WERI-Rb-1 (cell line): ENCODE measurements around the gene ADISSP.

Experiments used
- DNase-seq: peaks from one replicate; pipeline ENCODE4 v3.0.0-alpha.2; 2020
- H3K27ac ChIP-seq: fragments of 250-450 bp; sonication (Bioruptor Pico); 2 replicates; pipeline ENCODE4 v1.5.1; 2020; ENCODE audit warnings: mild to moderate bottlenecking, moderate library complexity
- H3K27me3 ChIP-seq: fragments of 250-450 bp; sonication (Bioruptor Pico); 2 replicates; pipeline ENCODE4 v1.5.1; 2021; ENCODE audit warnings: mild to moderate bottlenecking, low read depth, moderate library complexity; ENCODE audit not compliant: insufficient read depth, severe bottlenecking
- H3K36me3 ChIP-seq: fragments of 250-450 bp; sonication (Bioruptor Pico); 2 replicates; pipeline ENCODE4 v1.5.1; 2020; ENCODE audit warnings: mild to moderate bottlenecking, moderate library complexity
- H3K4me3 ChIP-seq: 2 replicates; pipeline ENCODE4 v1.5.1; 2011; ENCODE audit warnings: low read depth, mild to moderate bottlenecking, control low read depth, low read length
- H3K9me3 ChIP-seq: fragments of 250-450 bp; sonication (Bioruptor Pico); 2 replicates; pipeline ENCODE4 v1.5.1; 2021; ENCODE audit warnings: mild to moderate bottlenecking, moderate library complexity; ENCODE audit not compliant: severe bottlenecking
- CTCF ChIP-seq: IDR thresholded peaks from 2 replicates; pipeline ENCODE4 v1.5.1; 2011; ENCODE audit warnings: low read depth, mild to moderate bottlenecking, control low read depth, inconsistent platforms, low read length

ADISSP gene

GRCh38 chr20:3728876-3729275, 38.7 kb downstream of the ADISSP start:
- Histone ChIP-seq H3K9me3 (no peaks in the 10 kb centered on the region), H3K36me3 (no peaks in the 10 kb centered on the region), H3K27ac (no peak overlapping the region), H3K4me3 (no peak overlapping the region), H3K27me3 (no peaks in the 10 kb centered on the region)
- DNase-seq, result no peak
- TF ChIP-seq CTCF, result no peak

- no peak for TF ChIP-seq CTCF
- Histone ChIP-seq H3K27me3 (no peaks in the 10 kb centered on the region), H3K4me3 (no peak overlapping the region), H3K9me3 (no peaks in the 10 kb centered on the region), H3K36me3 (no peaks in the 10 kb centered on the region), H3K27ac (no peak overlapping the region)
- no peak for DNase-seq
Measured at GRCh38 chr20:3728354-3728753, 39.2 kb downstream of the ADISSP start.

GRCh38 chr20:3727401-3728021, 40.0 kb downstream of the ADISSP start:
- no peak overlapping the region for H3K27ac ChIP-seq
- TF ChIP-seq CTCF, result no peak
- H3K4me3 ChIP-seq, result no peak overlapping the region
- no peak for DNase-seq
- no peaks in the 10 kb centered on the region for H3K9me3 ChIP-seq
- H3K27me3 ChIP-seq, result no peaks in the 10 kb centered on the region
- H3K36me3 ChIP-seq, result no peaks in the 10 kb centered on the region

- H3K9me3 ChIP-seq, result no peaks in the 10 kb centered on the region
- H3K4me3 ChIP-seq, result no peak overlapping the region
- no peaks in the 10 kb centered on the region for H3K36me3 ChIP-seq
- no peaks in the 10 kb centered on the region for H3K27me3 ChIP-seq
- DNase-seq, result no peak
- no peak overlapping the region for H3K27ac ChIP-seq
- no peak for TF ChIP-seq CTCF
Measured at GRCh38 chr20:3724356-3724755, 43.2 kb downstream of the ADISSP start.

GRCh38 chr20:3723284-3723683, 44.3 kb downstream of the ADISSP start:
- no peak for TF ChIP-seq CTCF
- DNase-seq, result no peak
- Histone ChIP-seq H3K27me3 (no peaks in the 10 kb centered on the region), H3K9me3 (no peaks in the 10 kb centered on the region), H3K36me3 (no peaks in the 10 kb centered on the region), H3K27ac (no peak overlapping the region), H3K4me3 (no peak overlapping the region)

GRCh38 chr20:3721912-3722311, 45.6 kb downstream of the ADISSP start:
- no peaks in the 10 kb centered on the region for H3K9me3 ChIP-seq
- DNase-seq, result no peak
- no peak overlapping the region for H3K27ac ChIP-seq
- H3K36me3 ChIP-seq, result no peaks in the 10 kb centered on the region
- H3K4me3 ChIP-seq, result no peak overlapping the region
- no peak for TF ChIP-seq CTCF
- no peaks in the 10 kb centered on the region for H3K27me3 ChIP-seq
